ENCODE results near the gene LRBA. TPM values are rescaled to one million over a fixed set of nuclear protein-coding genes. Genes with fewer than 3 reads are reported as not detected.

The LRBA gene
- total RNA-seq, 1 experiment from 2014 or later: 69.1 TPM

- Mint-ChIP-seq H3K4me3 (no peak overlapping the region), H3K9me3 (peaks cover 26% of the 10 kb centered on the region), H3K4me1 (peaks cover 4% of the 10 kb centered on the region), H3K36me3 (peaks cover 33% of the 10 kb centered on the region), H3K27me3 (ENCODE audit: low read depth) (peaks cover 7% of the 10 kb centered on the region), H3K27ac (no peak overlapping the region)
- no peak for ATAC-seq
- ChIA-PET CTCF (interaction anchor here (0.6 to 3.2 kb wide), 5 partner anchors 14 to 95 kb away, joined by 3 to 20 read pairs (median 3); no protein-coding TSS in a partner anchor), POLR2A (no interaction called here)
- TF ChIP-seq, protein P1, sequence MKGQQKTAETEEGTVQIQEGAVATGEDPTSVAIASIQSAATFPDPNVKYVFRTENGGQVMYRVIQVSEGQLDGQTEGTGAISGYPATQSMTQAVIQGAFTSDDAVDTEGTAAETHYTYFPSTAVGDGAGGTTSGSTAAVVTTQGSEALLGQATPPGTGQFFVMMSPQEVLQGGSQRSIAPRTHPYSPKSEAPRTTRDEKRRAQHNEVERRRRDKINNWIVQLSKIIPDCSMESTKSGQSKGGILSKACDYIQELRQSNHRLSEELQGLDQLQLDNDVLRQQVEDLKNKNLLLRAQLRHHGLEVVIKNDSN (CRISPR knock-in tag; IDR thresholded peaks at IDR 0.05): no peak
- TF ChIP-seq STAT6 (CRISPR knock-in tag; conservative IDR thresholded peaks at IDR 0.05; ENCODE audit: low read depth) (no peak), ZNF138 (CRISPR knock-in tag; conservative IDR thresholded peaks at IDR 0.05) (no peak), ELF4 (CRISPR knock-in tag; IDR thresholded peaks at IDR 0.05; ENCODE audit: low read depth) (no peak), EMX1 (CRISPR knock-in tag; IDR thresholded peaks at IDR 0.05) (no peak), AFF4 (CRISPR knock-in tag; IDR thresholded peaks at IDR 0.05; ENCODE audit: borderline replicate concordance) (no peak), ZNF121 (CRISPR knock-in tag; IDR thresholded peaks at IDR 0.05) (no peak)
- no peak for DNase-seq (ENCODE audit: low spot score)
Measured at GRCh38 chr4:150962245-150962644, 52.8 kb downstream of the LRBA start.

GRCh38 chr4:150961566-150961965, 53.5 kb downstream of the LRBA start:
- Mint-ChIP-seq H3K36me3 (peaks cover 39% of the 10 kb centered on the region), H3K4me3 (no peak overlapping the region), H3K27me3 (ENCODE audit: low read depth) (peaks cover 7% of the 10 kb centered on the region), H3K9me3 (peaks cover 33% of the 10 kb centered on the region), H3K4me1 (peaks cover 4% of the 10 kb centered on the region), H3K27ac (no peak overlapping the region; the same call in 1 of the 2 replicates)
- TF ChIP-seq, protein P2, sequence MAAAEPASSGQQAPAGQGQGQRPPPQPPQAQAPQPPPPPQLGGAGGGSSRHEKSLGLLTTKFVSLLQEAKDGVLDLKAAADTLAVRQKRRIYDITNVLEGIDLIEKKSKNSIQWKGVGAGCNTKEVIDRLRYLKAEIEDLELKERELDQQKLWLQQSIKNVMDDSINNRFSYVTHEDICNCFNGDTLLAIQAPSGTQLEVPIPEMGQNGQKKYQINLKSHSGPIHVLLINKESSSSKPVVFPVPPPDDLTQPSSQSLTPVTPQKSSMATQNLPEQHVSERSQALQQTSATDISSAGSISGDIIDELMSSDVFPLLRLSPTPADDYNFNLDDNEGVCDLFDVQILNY (CRISPR knock-in tag; IDR thresholded peaks at IDR 0.05): no peak
- TF ChIP-seq, protein P3, sequence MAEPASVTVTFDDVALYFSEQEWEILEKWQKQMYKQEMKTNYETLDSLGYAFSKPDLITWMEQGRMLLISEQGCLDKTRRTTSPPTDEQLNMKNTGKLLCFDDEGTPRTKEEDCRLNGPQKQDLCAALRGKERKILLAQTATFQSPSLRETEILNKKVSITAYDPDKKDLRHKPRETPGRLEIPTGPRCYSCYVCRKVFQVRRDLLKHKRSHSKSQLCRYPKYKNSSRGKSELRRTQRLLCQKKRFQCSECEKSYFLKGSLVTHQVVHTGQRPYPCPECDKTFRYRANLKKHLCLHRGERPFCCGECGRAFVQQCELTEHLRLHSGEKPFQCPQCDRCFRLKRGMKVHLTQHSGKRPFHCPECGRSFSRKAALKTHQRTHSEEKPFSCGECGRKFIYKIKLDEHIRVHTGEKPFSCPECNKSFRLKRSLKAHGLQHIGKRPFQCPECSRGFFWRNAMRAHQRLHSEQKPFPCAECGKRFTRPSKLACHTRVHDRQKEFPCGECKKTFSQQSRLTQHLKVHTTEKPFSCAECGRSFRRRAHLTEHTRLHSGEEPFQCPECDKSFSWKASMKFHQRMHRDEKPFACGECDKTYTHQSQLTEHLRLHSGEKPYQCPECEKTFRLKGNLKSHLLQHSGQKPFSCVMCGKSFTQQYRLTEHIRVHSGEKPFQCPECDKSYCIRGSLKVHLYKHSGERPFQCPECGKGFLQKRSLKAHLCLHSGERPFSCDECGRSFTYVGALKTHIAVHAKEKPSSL (CRISPR knock-in tag; conservative IDR thresholded peaks at IDR 0.05): no peak
- no peak for TF ChIP-seq SMAD3 (CRISPR knock-in tag; IDR thresholded peaks at IDR 0.05; ENCODE audit: borderline replicate concordance)
- TF ChIP-seq, protein P4, sequence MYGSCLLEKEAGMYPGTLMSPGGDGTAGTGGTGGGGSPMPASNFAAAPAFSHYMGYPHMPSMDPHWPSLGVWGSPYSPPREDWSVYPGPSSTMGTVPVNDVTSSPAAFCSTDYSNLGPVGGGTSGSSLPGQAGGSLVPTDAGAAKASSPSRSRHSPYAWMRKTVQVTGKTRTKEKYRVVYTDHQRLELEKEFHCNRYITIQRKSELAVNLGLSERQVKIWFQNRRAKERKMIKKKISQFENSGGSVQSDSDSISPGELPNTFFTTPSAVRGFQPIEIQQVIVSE (CRISPR knock-in tag; IDR thresholded peaks at IDR 0.05; ENCODE audit: borderline replicate concordance): no peak
- TF ChIP-seq KAT7 (CRISPR knock-in tag; IDR thresholded peaks at IDR 0.05; ENCODE audit: borderline replicate concordance): no peak
- no peak for TF ChIP-seq TEAD1 (CRISPR knock-in tag; IDR thresholded peaks at IDR 0.05)
- TF ChIP-seq NFYB (CRISPR knock-in tag; conservative IDR thresholded peaks at IDR 0.05; ENCODE audit: low read depth): no peak
- TF ChIP-seq TCF7 (CRISPR knock-in tag; IDR thresholded peaks at IDR 0.05; ENCODE audit: low read depth): no peak
- TF ChIP-seq, protein P5, sequence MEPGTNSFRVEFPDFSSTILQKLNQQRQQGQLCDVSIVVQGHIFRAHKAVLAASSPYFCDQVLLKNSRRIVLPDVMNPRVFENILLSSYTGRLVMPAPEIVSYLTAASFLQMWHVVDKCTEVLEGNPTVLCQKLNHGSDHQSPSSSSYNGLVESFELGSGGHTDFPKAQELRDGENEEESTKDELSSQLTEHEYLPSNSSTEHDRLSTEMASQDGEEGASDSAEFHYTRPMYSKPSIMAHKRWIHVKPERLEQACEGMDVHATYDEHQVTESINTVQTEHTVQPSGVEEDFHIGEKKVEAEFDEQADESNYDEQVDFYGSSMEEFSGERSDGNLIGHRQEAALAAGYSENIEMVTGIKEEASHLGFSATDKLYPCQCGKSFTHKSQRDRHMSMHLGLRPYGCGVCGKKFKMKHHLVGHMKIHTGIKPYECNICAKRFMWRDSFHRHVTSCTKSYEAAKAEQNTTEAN (CRISPR knock-in tag; IDR thresholded peaks at IDR 0.05): no peak
- no peak for TF ChIP-seq NR1H2 (CRISPR knock-in tag; IDR thresholded peaks at IDR 0.05)
- TF ChIP-seq AR (CRISPR knock-in tag; IDR thresholded peaks at IDR 0.05): no peak
- DNase-seq (ENCODE audit: low spot score) (no peak), ATAC-seq (no peak)
- POLR2A ChIA-PET: interaction anchor here (1.3 kb wide), 1 partner anchor 53 kb away, joined by 4 read pairs; the partner anchor contains the start of gene LRBA
- CTCF ChIA-PET: interaction anchor here (1.1 to 3.2 kb wide), 10 partner anchors 10 to 53 kb away, joined by 3 to 20 read pairs (median 5); no protein-coding TSS in a partner anchor
